ENCODE measurements around the gene TOGARAM1. TPM values are rescaled to one million over a fixed set of nuclear protein-coding genes. Genes with fewer than 3 reads are reported as not detected.

Gene TOGARAM1
- total RNA-seq, 1 donor from 2014 or later: 14.7 TPM

DNA sequence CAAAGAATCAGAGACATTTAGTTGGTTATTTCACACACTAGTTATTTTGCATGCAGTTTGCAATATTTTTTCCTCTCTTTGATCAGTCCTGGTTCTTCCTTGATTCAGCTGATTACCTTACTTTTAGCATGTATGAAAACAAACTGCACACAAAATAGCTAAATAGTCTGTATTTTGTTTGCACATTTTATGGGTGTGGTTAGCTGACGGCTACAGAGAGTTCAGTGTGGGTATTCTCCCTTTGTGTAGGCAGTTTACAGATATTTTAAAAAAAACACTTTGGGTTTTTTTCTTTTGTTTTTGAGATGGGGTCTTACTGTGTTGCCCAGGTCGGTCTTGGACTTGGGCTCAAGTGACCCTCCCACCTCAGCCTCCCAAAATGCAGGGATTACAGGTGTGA is 28.5 kb downstream of the TOGARAM1 start:
- Histone ChIP-seq H4K20me1 (ENCODE audit: insufficient read depth, low read length) (peaks cover 11% of the 10 kb centered on the region), H3K4me3 (ENCODE audit: insufficient read depth, low read depth, low read length) (no peak overlapping the region), H3K4me2 (ENCODE audit: low read length) (no peak overlapping the region), H3K27ac (ENCODE audit: low read depth, low read length) (no peak overlapping the region), H3K9me3 (ENCODE audit: insufficient read depth, low read depth, low read length) (no peaks in the 10 kb centered on the region), H3K4me1 (ENCODE audit: insufficient read depth, low read length) (no peaks in the 10 kb centered on the region), H3K27me3 (ENCODE audit: insufficient read depth, low read length) (no peaks in the 10 kb centered on the region), H3K36me3 (ENCODE audit: insufficient read depth, low read length) (no peaks in the 10 kb centered on the region), H3K9ac (ENCODE audit: low read length) (no peak overlapping the region), H2AFZ (ENCODE audit: low read depth, low read length) (no peak overlapping the region), H3K79me2 (ENCODE audit: insufficient read depth, low read length) (peaks cover 24% of the 10 kb centered on the region)
- H3K27me3 Mint-ChIP-seq (ENCODE audit: low read depth, unreplicated experiment): no peaks in the 10 kb centered on the region
- H3K4me1 Mint-ChIP-seq (ENCODE audit: low read depth, unreplicated experiment): no peaks in the 10 kb centered on the region
- no peak overlapping the region for H3K4me3 Mint-ChIP-seq (ENCODE audit: unreplicated experiment)
- FAIRE-seq (no peak), DNase-seq (ENCODE audit: low read depth) (no peak)
- H3K36me3 Mint-ChIP-seq (ENCODE audit: low read depth, unreplicated experiment): no peaks in the 10 kb centered on the region
- TF ChIP-seq, protein P1, sequence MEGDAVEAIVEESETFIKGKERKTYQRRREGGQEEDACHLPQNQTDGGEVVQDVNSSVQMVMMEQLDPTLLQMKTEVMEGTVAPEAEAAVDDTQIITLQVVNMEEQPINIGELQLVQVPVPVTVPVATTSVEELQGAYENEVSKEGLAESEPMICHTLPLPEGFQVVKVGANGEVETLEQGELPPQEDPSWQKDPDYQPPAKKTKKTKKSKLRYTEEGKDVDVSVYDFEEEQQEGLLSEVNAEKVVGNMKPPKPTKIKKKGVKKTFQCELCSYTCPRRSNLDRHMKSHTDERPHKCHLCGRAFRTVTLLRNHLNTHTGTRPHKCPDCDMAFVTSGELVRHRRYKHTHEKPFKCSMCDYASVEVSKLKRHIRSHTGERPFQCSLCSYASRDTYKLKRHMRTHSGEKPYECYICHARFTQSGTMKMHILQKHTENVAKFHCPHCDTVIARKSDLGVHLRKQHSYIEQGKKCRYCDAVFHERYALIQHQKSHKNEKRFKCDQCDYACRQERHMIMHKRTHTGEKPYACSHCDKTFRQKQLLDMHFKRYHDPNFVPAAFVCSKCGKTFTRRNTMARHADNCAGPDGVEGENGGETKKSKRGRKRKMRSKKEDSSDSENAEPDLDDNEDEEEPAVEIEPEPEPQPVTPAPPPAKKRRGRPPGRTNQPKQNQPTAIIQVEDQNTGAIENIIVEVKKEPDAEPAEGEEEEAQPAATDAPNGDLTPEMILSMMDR (IDR thresholded peaks at IDR 0.05; ENCODE audit: insufficient read depth, low read depth, low read length): no peak
- no peak for TF ChIP-seq EZH2 (IDR thresholded peaks at IDR 0.05; ENCODE audit: insufficient read depth, low read length)
- H3K27ac Mint-ChIP-seq (ENCODE audit: unreplicated experiment): no peak overlapping the region
- no peaks in the 10 kb centered on the region for H3K9me3 Mint-ChIP-seq (ENCODE audit: unreplicated experiment)

DNA sequence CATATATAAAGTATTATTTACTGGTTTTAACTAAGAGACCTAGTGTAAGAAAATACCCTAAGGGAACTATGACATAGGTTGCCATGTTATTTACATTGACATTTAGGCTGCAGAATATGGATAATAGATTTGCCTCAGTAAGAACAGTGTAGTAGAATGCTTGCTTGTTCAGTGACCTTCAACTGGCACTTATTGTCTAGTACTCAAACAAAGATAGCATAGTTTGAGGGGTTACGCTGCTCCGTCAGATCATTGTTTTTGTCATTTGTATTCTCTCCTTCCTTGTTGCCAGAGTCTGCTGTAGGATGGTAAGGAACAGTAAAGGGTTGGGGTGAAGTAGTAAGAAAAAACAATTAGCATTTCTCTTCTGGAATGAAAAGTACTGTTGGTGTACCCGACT is 33.2 kb downstream of the TOGARAM1 start:
- Histone ChIP-seq H3K27ac (ENCODE audit: low read depth, low read length) (no peak overlapping the region), H3K4me2 (ENCODE audit: low read length) (no peak overlapping the region), H3K9me3 (ENCODE audit: insufficient read depth, low read depth, low read length) (no peaks in the 10 kb centered on the region), H3K79me2 (ENCODE audit: insufficient read depth, low read length) (peaks cover 8% of the 10 kb centered on the region), H3K9ac (ENCODE audit: low read length) (no peak overlapping the region), H2AFZ (ENCODE audit: low read depth, low read length) (no peak overlapping the region), H3K4me3 (ENCODE audit: insufficient read depth, low read depth, low read length) (no peak overlapping the region), H4K20me1 (ENCODE audit: insufficient read depth, low read length) (no peaks in the 10 kb centered on the region), H3K36me3 (ENCODE audit: insufficient read depth, low read length) (no peaks in the 10 kb centered on the region), H3K4me1 (ENCODE audit: insufficient read depth, low read length) (no peaks in the 10 kb centered on the region), H3K27me3 (ENCODE audit: insufficient read depth, low read length) (no peaks in the 10 kb centered on the region)
- Mint-ChIP-seq H3K27ac (ENCODE audit: unreplicated experiment) (no peak overlapping the region), H3K36me3 (ENCODE audit: low read depth, unreplicated experiment) (peaks cover 8% of the 10 kb centered on the region), H3K4me1 (ENCODE audit: low read depth, unreplicated experiment) (peaks cover 6% of the 10 kb centered on the region), H3K9me3 (ENCODE audit: unreplicated experiment) (no peaks in the 10 kb centered on the region), H3K4me3 (ENCODE audit: unreplicated experiment) (no peak overlapping the region), H3K27me3 (ENCODE audit: low read depth, unreplicated experiment) (no peaks in the 10 kb centered on the region)
- DNase-seq (ENCODE audit: low read depth): no peak
- TF ChIP-seq, protein P1 (IDR thresholded peaks at IDR 0.05; ENCODE audit: insufficient read depth, low read depth, low read length): no peak
- no peak for TF ChIP-seq EZH2 (IDR thresholded peaks at IDR 0.05; ENCODE audit: insufficient read depth, low read length)
- no peak for FAIRE-seq

DNA sequence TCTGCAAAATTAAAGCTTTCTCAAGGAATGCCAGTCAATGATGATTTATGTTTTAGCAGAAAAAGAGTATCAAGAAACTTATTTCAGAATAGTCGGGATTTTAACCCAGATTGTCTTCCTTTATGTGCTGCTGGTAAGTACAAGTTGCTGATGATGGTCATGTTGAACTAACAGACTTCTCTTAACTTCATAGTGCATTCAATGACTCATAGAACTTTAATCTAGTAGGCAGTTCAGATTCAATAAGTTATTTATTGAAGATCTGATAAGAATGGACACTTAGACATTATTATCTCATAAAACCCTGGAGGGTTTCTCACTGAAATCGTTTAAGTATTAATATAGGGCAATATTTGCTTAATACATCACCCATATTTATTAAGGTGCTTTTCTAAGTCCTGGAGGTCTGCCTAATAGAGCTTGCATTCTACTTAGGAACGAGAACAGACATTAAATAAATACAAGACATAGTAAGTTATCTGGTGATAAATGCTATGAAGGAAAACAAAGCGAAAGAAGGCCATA is 33.8 kb downstream of the TOGARAM1 start:
- Histone ChIP-seq H3K4me1 (ENCODE audit: insufficient read depth, low read length) (no peaks in the 10 kb centered on the region), H4K20me1 (ENCODE audit: insufficient read depth, low read length) (no peaks in the 10 kb centered on the region), H2AFZ (ENCODE audit: low read depth, low read length) (no peak overlapping the region), H3K79me2 (ENCODE audit: insufficient read depth, low read length) (peaks cover 8% of the 10 kb centered on the region), H3K9me3 (ENCODE audit: insufficient read depth, low read depth, low read length) (no peaks in the 10 kb centered on the region), H3K36me3 (ENCODE audit: insufficient read depth, low read length) (no peaks in the 10 kb centered on the region), H3K27me3 (ENCODE audit: insufficient read depth, low read length) (no peaks in the 10 kb centered on the region), H3K27ac (ENCODE audit: low read depth, low read length) (no peak overlapping the region), H3K9ac (ENCODE audit: low read length) (no peak overlapping the region), H3K4me2 (ENCODE audit: low read length) (no peak overlapping the region), H3K4me3 (ENCODE audit: insufficient read depth, low read depth, low read length) (no peak overlapping the region)
- Mint-ChIP-seq H3K9me3 (ENCODE audit: unreplicated experiment) (no peaks in the 10 kb centered on the region), H3K4me3 (ENCODE audit: unreplicated experiment) (no peak overlapping the region), H3K36me3 (ENCODE audit: low read depth, unreplicated experiment) (peaks cover 8% of the 10 kb centered on the region), H3K27me3 (ENCODE audit: low read depth, unreplicated experiment) (no peaks in the 10 kb centered on the region), H3K27ac (ENCODE audit: unreplicated experiment) (no peak overlapping the region), H3K4me1 (ENCODE audit: low read depth, unreplicated experiment) (peaks cover 6% of the 10 kb centered on the region)
- TF ChIP-seq, protein P1 (IDR thresholded peaks at IDR 0.05; ENCODE audit: insufficient read depth, low read depth, low read length): no peak
- no peak for TF ChIP-seq EZH2 (IDR thresholded peaks at IDR 0.05; ENCODE audit: insufficient read depth, low read length)
- DNase-seq (ENCODE audit: low read depth) (peak; percentile 2), FAIRE-seq (no peak)

Data from astrocyte (in vitro differentiated cells and primary cell).